IPS-18a (cell line): ENCODE results near the gene ADAMTSL1.

ENCODE experiments used
- H3K27ac ChIP-seq: one replicate; pipeline ENCODE4 v1.5.1; 2013; ENCODE audit warnings: low read length
- H3K27me3 ChIP-seq: one replicate; pipeline ENCODE4 v1.6.1; 2013; ENCODE audit warnings: mild to moderate bottlenecking, low read length; ENCODE audit not compliant: control insufficient read depth, insufficient read depth
- H3K36me3 ChIP-seq: one replicate; pipeline ENCODE4 v1.6.1; 2013; ENCODE audit warnings: low read depth, low read length; ENCODE audit not compliant: control insufficient read depth
- H3K4me1 ChIP-seq: one replicate; pipeline ENCODE4 v1.6.1; 2013; ENCODE audit warnings: low read depth, low read length; ENCODE audit not compliant: control insufficient read depth
- H3K4me3 ChIP-seq: one replicate; pipeline ENCODE4 v1.5.1; 2013; ENCODE audit warnings: low read length
- H3K9ac ChIP-seq: one replicate; pipeline ENCODE4 v1.6.1; 2013; ENCODE audit warnings: mild to moderate bottlenecking, low read length, moderate library complexity
- H3K9me3 ChIP-seq: one replicate; pipeline ENCODE4 v1.6.1; 2013; ENCODE audit warnings: low read depth, low read length; ENCODE audit not compliant: control insufficient read depth

Gene ADAMTSL1

GRCh38 chr9:18573021-18573556 lies 99.1 kb downstream of the ADAMTSL1 start:
- no peaks in the 10 kb centered on the region for H3K36me3 ChIP-seq
- no peak overlapping the region for H3K4me3 ChIP-seq
- H3K9me3 ChIP-seq = no peaks in the 10 kb centered on the region
- no peaks in the 10 kb centered on the region for H3K4me1 ChIP-seq
- no peak overlapping the region for H3K9ac ChIP-seq
- no peak overlapping the region for H3K27ac ChIP-seq
- no peaks in the 10 kb centered on the region for H3K27me3 ChIP-seq

DNA sequence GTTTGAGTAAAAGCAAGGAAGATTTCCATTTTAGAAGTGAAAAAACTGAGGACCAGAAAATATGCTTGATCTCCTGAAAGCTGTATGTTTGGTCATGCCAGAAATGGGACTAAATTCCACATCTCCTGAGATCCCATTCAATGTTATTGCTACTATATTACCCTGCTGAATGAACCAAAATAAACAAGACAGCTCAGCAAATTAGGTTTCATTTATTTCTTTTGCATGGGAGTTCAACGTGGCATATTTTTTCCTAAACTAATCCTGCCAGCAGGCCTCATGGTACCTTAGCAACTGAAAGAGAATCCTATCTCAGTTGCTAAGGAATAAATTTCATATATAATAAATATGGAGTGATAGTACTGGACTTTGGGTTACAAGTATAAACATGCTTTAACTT lies 101.7 kb downstream of the ADAMTSL1 start:
- H3K9me3 ChIP-seq = no peaks in the 10 kb centered on the region
- H3K27me3 ChIP-seq = no peaks in the 10 kb centered on the region
- no peaks in the 10 kb centered on the region for H3K36me3 ChIP-seq

DNA sequence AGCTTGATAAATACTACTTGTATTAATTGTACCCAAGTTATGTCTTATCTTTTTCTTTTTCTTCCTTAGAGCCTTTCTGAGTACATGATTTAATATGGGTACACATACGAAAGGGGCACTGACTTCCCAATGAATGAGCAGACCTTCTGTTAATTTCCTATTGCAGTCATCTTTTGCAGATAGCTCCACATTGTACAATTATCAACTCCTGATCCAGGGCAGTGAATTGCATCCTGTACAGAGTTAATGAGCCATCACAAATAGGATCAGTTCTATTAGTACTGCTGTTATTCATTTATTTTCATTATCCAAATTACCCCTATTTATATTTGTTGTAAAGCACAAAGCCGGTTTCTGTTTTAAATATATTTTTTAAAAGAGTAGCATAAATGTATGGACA lies 105.6 kb downstream of the ADAMTSL1 start:
- Histone ChIP-seq H3K4me1 (no peaks in the 10 kb centered on the region), H3K4me3 (no peak overlapping the region), H3K36me3 (no peaks in the 10 kb centered on the region), H3K9ac (no peak overlapping the region), H3K27ac (no peak overlapping the region), H3K27me3 (no peaks in the 10 kb centered on the region), H3K9me3 (no peaks in the 10 kb centered on the region)

More for the DNA sequence above, 101.7 kb downstream of the ADAMTSL1 start:
- no peaks in the 10 kb centered on the region for H3K4me1 ChIP-seq
- no peak overlapping the region for H3K4me3 ChIP-seq
- no peak overlapping the region for H3K9ac ChIP-seq
- H3K27ac ChIP-seq = no peak overlapping the region

- Histone ChIP-seq H3K27ac (no peak overlapping the region), H3K4me1 (no peaks in the 10 kb centered on the region), H3K27me3 (no peaks in the 10 kb centered on the region), H3K9me3 (no peaks in the 10 kb centered on the region), H3K36me3 (no peaks in the 10 kb centered on the region), H3K4me3 (no peak overlapping the region), H3K9ac (no peak overlapping the region)
These were observed 106.2 kb downstream of the ADAMTSL1 start for GRCh38 chr9:18580151-18580550.

DNA sequence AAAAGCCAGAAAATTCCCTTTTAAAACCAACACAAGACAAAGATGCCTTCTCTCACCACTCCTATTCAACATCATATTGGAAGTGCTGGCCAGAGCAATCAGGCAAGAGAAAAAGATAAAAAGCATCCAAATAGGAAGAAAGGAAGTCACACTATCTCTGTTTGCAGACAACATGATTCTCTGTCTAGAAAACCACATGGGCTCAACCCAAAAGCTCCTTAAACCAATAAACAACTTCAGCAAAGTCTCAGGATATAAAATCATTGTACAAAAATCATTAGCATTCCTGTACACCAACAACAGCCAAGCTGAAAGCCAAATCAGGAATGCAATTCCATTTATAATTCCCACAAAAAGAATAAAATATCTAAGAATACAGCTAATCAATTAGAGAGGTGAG lies 112.0 kb downstream of the ADAMTSL1 start:
- no peaks in the 10 kb centered on the region for H3K36me3 ChIP-seq
- H3K9me3 ChIP-seq = peaks cover 6% of the 10 kb centered on the region
- H3K9ac ChIP-seq = no peak overlapping the region
- H3K4me3 ChIP-seq = no peak overlapping the region
- no peaks in the 10 kb centered on the region for H3K27me3 ChIP-seq
- H3K4me1 ChIP-seq = no peaks in the 10 kb centered on the region
- no peak overlapping the region for H3K27ac ChIP-seq

- Histone ChIP-seq H3K9ac (no peak overlapping the region), H3K27ac (no peak overlapping the region), H3K4me3 (no peak overlapping the region), H3K36me3 (no peaks in the 10 kb centered on the region), H3K27me3 (no peaks in the 10 kb centered on the region), H3K4me1 (no peaks in the 10 kb centered on the region), H3K9me3 (peaks cover 11% of the 10 kb centered on the region)
These were observed 114.0 kb downstream of the ADAMTSL1 start for GRCh38 chr9:18588002-18588401.

DNA sequence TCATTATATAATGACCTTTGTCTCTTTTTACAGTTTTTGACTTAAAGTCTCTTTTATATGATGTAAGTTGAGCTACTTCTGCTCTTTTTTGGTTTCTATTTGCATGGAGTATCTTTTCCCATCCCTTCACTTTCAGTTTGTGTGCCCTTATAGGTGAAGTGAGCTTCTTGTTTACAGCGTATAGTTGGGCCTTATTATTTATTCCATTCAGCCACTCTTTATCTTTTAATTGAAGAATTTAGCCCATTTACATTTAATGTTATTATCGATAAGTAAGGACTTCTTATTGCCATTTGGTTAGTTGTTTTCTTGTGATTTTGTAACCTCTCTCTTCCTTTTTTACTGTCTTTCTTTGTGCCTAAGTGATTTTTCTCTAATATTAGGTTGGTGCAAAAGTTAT lies 117.3 kb downstream of the ADAMTSL1 start:
- H3K9me3 ChIP-seq = peaks cover 11% of the 10 kb centered on the region
- H3K4me1 ChIP-seq = no peaks in the 10 kb centered on the region
- H3K36me3 ChIP-seq = no peaks in the 10 kb centered on the region
- no peak overlapping the region for H3K27ac ChIP-seq
- no peak overlapping the region for H3K9ac ChIP-seq
- H3K27me3 ChIP-seq = no peaks in the 10 kb centered on the region
- H3K4me3 ChIP-seq = no peak overlapping the region

GRCh38 chr9:18594837-18595236 lies 120.9 kb downstream of the ADAMTSL1 start:
- H3K27ac ChIP-seq = no peak overlapping the region
- H3K27me3 ChIP-seq = no peaks in the 10 kb centered on the region
- H3K9me3 ChIP-seq = peaks cover 11% of the 10 kb centered on the region
- no peak overlapping the region for H3K9ac ChIP-seq
- no peaks in the 10 kb centered on the region for H3K4me1 ChIP-seq
- H3K4me3 ChIP-seq = no peak overlapping the region
- H3K36me3 ChIP-seq = no peaks in the 10 kb centered on the region

- Histone ChIP-seq H3K27me3 (no peaks in the 10 kb centered on the region), H3K9me3 (peaks cover 9% of the 10 kb centered on the region), H3K9ac (no peak overlapping the region), H3K4me3 (no peak overlapping the region), H3K36me3 (no peaks in the 10 kb centered on the region), H3K27ac (no peak overlapping the region), H3K4me1 (no peaks in the 10 kb centered on the region)
These were observed 121.6 kb downstream of the ADAMTSL1 start for GRCh38 chr9:18595597-18595996.

- H3K9ac ChIP-seq = no peak overlapping the region
- no peaks in the 10 kb centered on the region for H3K9me3 ChIP-seq
- no peaks in the 10 kb centered on the region for H3K4me1 ChIP-seq
- H3K27ac ChIP-seq = no peak overlapping the region
- H3K27me3 ChIP-seq = no peaks in the 10 kb centered on the region
- H3K36me3 ChIP-seq = no peaks in the 10 kb centered on the region
- H3K4me3 ChIP-seq = no peak overlapping the region
These were observed 123.0 kb downstream of the ADAMTSL1 start for GRCh38 chr9:18596920-18597319.

DNA sequence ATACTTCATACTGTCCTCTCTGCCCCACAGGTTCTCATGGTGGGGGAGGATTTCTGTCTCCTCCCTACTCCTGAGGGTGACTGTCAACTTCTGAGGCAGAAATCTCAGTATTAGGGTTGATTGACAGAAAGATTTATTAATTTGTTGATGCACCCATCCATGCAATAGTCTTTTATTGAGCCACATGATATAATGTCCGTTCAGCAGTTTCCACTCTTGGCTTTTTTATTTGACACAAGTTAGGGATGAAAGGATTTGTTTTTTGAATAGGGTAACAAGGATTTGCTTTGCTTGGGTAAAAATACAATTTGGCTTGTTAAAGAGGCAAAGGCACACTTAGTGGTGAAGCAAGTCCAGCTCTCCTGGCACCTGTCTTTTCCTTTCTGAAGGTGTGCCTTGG lies 125.0 kb downstream of the ADAMTSL1 start:
- H3K27me3 ChIP-seq = no peaks in the 10 kb centered on the region

GRCh38 chr9:18601026-18601425 lies 127.1 kb downstream of the ADAMTSL1 start:
- Histone ChIP-seq H3K4me3 (no peak overlapping the region), H3K9me3 (peaks cover 6% of the 10 kb centered on the region), H3K27me3 (no peaks in the 10 kb centered on the region), H3K4me1 (peaks cover 16% of the 10 kb centered on the region), H3K36me3 (no peaks in the 10 kb centered on the region), H3K27ac (no peak overlapping the region), H3K9ac (no peak overlapping the region)

More for the DNA sequence above, 125.0 kb downstream of the ADAMTSL1 start:
- Histone ChIP-seq H3K4me3 (no peak overlapping the region), H3K4me1 (no peaks in the 10 kb centered on the region), H3K9ac (no peak overlapping the region), H3K36me3 (no peaks in the 10 kb centered on the region), H3K27ac (no peak overlapping the region), H3K9me3 (peaks cover 6% of the 10 kb centered on the region)
